Smooth muscle cell (in vitro differentiated cells): Measurements from ENCODE around the gene CACNA1H. TPM values are rescaled to one million over a fixed set of nuclear protein-coding genes. Genes with fewer than 3 reads are reported as not detected.

ENCODE experiments used
- DNase-seq: peaks from one replicate; lab custom pipeline; 2025; ENCODE audit not compliant: unreplicated experiment; lab: John Stamatoyannopoulos, UW
- H2AFZ ChIP-seq: fragments of 200-600 bp; sonication (generic); 2 replicates; pipeline ENCODE4 v1.6.0; 2016; ENCODE audit warnings: antibody characterized with exemption, low read depth, mild to moderate bottlenecking
- H3F3A ChIP-seq: fragments of 200-600 bp; sonication (generic); 2 replicates; pipeline ENCODE4 v1.6.0; 2017; ENCODE audit warnings: antibody characterized with exemption, low read depth
- H3K27ac ChIP-seq: fragments of 200-600 bp; sonication (generic); 2 replicates; pipeline ENCODE4 v1.5.1; 2016; ENCODE audit warnings: low read depth, mild to moderate bottlenecking
- H3K27me3 ChIP-seq: fragments of 200-600 bp; sonication (generic); 2 replicates; pipeline ENCODE4 v1.6.1; 2016; ENCODE audit warnings: low read depth, mild to moderate bottlenecking
- H3K36me3 ChIP-seq: fragments of 200-600 bp; sonication (generic); 2 replicates; pipeline ENCODE4 v1.5.1; 2016; ENCODE audit warnings: low read depth
- H3K4me1 ChIP-seq: fragments of 200-600 bp; sonication (generic); 2 replicates; pipeline ENCODE4 v1.5.1; 2016; ENCODE audit warnings: low read depth
- H3K4me2 ChIP-seq: fragments of 200-600 bp; sonication (generic); 2 replicates; pipeline ENCODE4 v1.6.0; 2016; ENCODE audit warnings: mild to moderate bottlenecking
- H3K4me3 ChIP-seq: fragments of 200-600 bp; sonication (generic); 2 replicates; pipeline ENCODE4 v1.5.1; 2016; ENCODE audit warnings: mild to moderate bottlenecking
- H3K79me2 ChIP-seq: fragments of 200-600 bp; sonication (generic); 2 replicates; pipeline ENCODE4 v1.6.0; 2016; ENCODE audit warnings: low read depth, mild to moderate bottlenecking
- H3K9ac ChIP-seq: fragments of 200-600 bp; sonication (generic); 2 replicates; pipeline ENCODE4 v1.6.0; 2016; ENCODE audit warnings: low read depth
- H3K9me3 ChIP-seq: fragments of 200-600 bp; sonication (generic); replicated peaks from 2 replicates; pipeline ENCODE4 v1.5.1; 2016; ENCODE audit warnings: low read depth
- H4K20me1 ChIP-seq: fragments of 200-600 bp; sonication (generic); 2 replicates; pipeline ENCODE4 v1.6.0; 2016; ENCODE audit warnings: low read depth
- CTCF ChIP-seq: fragments of 200-600 bp; sonication (generic); IDR thresholded peaks from 2 replicates; pipeline ENCODE4 v1.5.1; 2017; ENCODE audit warnings: borderline replicate concordance, mild to moderate bottlenecking, antibody characterized with exemption; ENCODE audit not compliant: insufficient read depth, poor library complexity, severe bottlenecking
- WGBS: methylation state at CpG from one replicate; pipeline ENCODE4 v1.1.7; 2016; ENCODE audit warnings: low lambda C conversion rate; 5-methylcytosine and 5-hydroxymethylcytosine counted together
- polyA plus RNA-seq: library from polyadenylated mRNA; unstranded; fragments of >200 nt; fragmentation: Nextera tagmentation; extraction: Ambion mirVana; gene quantifications from 2 replicates; pipeline ENCODE4 v1.2.1, GENCODE V29; 2016
- total RNA-seq: library from RNA; depleted of rRNA; stranded (reverse); fragments of >200 nt; gene quantifications from 2 replicates; pipeline ENCODE4 v1.2.3, GENCODE V29; 2014

CACNA1H gene
- total and polyA plus RNA-seq, 2 experiments from 2014 or later = 1.7 to 2.6 TPM

DNA sequence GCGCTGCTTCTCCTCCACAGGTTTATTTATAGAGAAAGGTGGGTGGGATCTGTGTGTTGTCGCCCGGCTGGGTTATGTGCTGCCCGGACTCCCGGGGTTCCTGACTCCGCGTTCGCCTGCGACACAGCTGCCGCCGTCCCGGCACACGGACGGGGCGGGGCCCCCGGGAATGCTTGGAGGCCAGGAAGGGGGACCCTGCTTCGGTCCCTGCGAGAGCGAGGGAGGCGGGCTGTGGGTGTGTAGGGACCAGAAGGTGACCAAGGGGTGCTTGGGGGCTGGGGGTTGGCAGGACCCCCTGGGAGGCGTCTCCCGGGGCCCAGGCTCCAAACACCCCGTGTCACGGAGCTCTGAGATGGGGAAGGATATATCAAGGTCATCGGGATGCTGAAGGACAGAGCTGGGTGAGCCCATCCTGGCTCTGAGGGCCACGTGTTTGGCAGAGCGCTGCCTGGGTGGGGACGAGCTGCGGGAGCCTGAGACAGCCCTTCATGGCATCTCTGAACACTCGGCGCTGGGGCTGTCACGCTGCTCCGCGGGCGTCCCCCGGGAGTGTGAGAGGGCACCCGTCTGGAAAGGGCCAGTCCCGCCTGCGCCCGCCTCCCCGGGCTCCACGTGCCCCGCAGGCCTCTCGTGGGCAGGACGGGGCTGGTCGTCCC is 4.2 kb downstream of the CACNA1H start:
- TF ChIP-seq CTCF = no peak
- WGBS = 97% methylated on average over 44 of the region's 46 CpGs
- H3K4me3 ChIP-seq = no peak overlapping the region
- no peak overlapping the region for H3K4me2 ChIP-seq
- no peaks in the 10 kb centered on the region for H4K20me1 ChIP-seq
- H2AFZ ChIP-seq = no peak overlapping the region
- no peaks in the 10 kb centered on the region for H3K9me3 ChIP-seq
- peaks cover 5% of the 10 kb centered on the region for H3K27me3 ChIP-seq
- DNase-seq = no peak
- H3F3A ChIP-seq = no peaks in the 10 kb centered on the region
- H3K79me2 ChIP-seq = no peaks in the 10 kb centered on the region
- H3K9ac ChIP-seq = no peak overlapping the region
- H3K4me1 ChIP-seq = peaks cover 1% of the 10 kb centered on the region
- no peaks in the 10 kb centered on the region for H3K36me3 ChIP-seq
- no peak overlapping the region for H3K27ac ChIP-seq

GRCh38 chr16:1157639-1158455 is 4.9 kb downstream of the CACNA1H start:
- peaks cover under 1% of the 10 kb centered on the region for H4K20me1 ChIP-seq

GRCh38 chr16:1158456-1159324 is 5.8 kb downstream of the CACNA1H start:
- no peaks in the 10 kb centered on the region for H3K4me1 ChIP-seq
- H2AFZ ChIP-seq = no peak overlapping the region
- no peak overlapping the region for H3K9ac ChIP-seq
- no peaks in the 10 kb centered on the region for H3K9me3 ChIP-seq
- H4K20me1 ChIP-seq = peaks cover 8% of the 10 kb centered on the region
- H3K36me3 ChIP-seq = no peaks in the 10 kb centered on the region
- no peak for TF ChIP-seq CTCF
- no peak for DNase-seq
- no peak overlapping the region for H3K27ac ChIP-seq
- H3K4me3 ChIP-seq = no peak overlapping the region
- no peak overlapping the region for H3K4me2 ChIP-seq
- WGBS = 82% methylated on average over 42 of the region's 65 CpGs
- peaks cover 5% of the 10 kb centered on the region for H3K27me3 ChIP-seq
- no peaks in the 10 kb centered on the region for H3K79me2 ChIP-seq
- H3F3A ChIP-seq = no peaks in the 10 kb centered on the region

More at GRCh38 chr16:1157639-1158455, 4.9 kb downstream of the CACNA1H start:
- Histone ChIP-seq H3K27me3 (peaks cover 5% of the 10 kb centered on the region), H3K4me2 (no peak overlapping the region), H3K79me2 (no peaks in the 10 kb centered on the region), H3K9ac (no peak overlapping the region), H3K9me3 (no peaks in the 10 kb centered on the region), H3K27ac (no peak overlapping the region), H3K36me3 (no peaks in the 10 kb centered on the region), H3F3A (no peaks in the 10 kb centered on the region), H2AFZ (no peak overlapping the region), H3K4me3 (no peak overlapping the region), H3K4me1 (no peaks in the 10 kb centered on the region)
- 93% methylated on average over 37 of the region's 40 CpGs for WGBS
- no peak for TF ChIP-seq CTCF
- DNase-seq = no peak
